NCI-H1930 (cell line): Measurements from ENCODE around the gene PTGFRN.

ENCODE experiments used
- DNase-seq, 2 experiments: peaks; one replicate each; lab custom pipeline; 2025; lab: John Stamatoyannopoulos, UW

The PTGFRN gene

DNA sequence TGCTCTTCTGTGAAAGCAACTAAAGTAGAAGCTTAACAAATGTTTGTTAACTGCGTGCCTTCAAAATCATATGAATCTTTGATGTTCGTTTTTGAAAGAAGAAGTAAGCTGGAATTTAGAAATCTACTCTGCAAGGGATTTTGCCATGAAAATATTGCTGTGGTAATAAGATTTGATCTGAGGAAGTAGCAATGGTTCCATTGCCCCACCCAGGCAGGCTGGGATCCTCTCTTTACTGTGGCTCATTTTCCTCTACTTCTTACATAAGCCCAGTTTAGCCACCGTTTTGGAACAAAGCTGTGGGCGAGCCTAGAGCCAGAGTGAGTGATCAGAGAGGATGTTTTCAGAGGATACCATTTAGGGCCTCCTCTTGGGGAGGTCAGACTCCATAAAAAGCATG is 20.3 kb upstream of the PTGFRN start:
- DNase-seq: no peak

DNA sequence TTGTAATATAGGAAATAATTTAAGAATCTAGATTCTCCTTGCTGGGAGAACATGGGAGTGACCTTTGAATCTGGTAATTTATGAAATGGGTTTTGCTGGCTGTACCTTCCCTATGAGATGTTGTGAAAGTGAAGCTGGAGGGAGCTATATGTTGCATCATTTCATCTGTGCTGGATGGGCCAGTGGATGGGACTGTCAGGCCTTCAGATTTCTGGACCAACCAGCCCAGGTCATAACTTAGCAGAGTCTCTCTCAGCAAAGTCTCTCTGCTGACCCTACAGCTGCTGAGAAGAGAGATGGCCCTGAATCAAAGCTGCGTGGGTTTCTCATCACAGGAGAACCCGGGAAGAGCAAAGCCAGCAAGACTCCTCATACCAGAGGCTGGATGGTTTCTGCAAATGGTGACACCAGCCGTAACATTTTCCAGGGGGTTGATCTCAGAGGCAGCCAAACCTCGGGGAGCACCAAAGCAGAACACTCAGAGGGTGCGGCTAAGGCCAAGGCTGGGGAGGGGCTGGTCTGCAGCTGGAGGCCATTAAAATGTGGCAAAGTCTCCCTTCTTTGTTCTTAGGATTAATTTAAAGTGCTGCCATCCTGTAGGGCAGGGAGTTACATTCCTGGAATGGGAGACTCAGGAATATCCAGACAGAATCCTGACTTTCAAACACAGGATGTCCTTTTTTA is 18.2 kb upstream of the PTGFRN start:
- no peak for DNase-seq

- DNase-seq: no peak
Measured at GRCh38 chr1:116895073-116895472, 14.6 kb upstream of the PTGFRN start.

DNA sequence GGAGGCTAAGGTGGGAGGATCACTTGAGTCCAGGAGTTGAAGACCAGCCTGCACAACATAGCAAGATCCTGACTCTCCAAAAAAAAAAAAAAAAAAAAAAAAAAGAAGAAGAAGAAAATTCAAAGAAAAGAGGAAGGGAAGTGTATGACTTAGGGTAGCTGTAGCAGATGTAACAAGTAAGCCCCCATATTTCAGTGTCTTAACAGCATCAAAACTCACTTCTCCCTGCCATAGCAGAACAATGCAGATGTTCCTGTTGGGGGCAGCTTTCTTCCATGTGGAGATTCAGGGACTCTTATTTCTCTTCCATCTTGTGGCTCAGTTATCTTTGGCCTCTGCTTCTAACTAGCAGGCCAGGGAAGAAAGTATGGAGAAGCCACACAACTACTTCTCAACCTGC is 10.2 kb upstream of the PTGFRN start:
- no peak for DNase-seq

GRCh38 chr1:116900471-116901365 is 9.0 kb upstream of the PTGFRN start:
- no peak for DNase-seq

DNA sequence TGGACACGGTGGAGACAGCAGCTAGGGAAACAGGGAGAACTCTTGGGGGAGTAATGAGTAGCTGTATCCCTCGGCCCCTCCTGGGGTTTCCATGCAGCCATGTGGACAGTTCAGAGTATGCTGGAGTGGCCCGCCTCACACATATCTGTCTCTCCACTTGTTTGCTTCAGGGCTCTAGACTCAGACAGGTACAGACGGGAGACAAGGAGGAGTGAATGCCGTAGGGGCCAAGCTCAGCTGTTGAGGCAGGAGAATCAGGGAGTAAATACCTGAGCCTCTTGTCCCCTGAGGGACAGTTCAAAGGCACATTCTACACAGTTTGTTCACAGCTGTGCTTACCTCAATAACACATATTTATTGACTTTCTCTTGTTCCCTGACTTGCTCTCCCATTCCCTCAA is 7.7 kb upstream of the PTGFRN start:
- no peak for DNase-seq

- DNase-seq: no peak
Measured at GRCh38 chr1:116902723-116903383, 6.9 kb upstream of the PTGFRN start.

DNA sequence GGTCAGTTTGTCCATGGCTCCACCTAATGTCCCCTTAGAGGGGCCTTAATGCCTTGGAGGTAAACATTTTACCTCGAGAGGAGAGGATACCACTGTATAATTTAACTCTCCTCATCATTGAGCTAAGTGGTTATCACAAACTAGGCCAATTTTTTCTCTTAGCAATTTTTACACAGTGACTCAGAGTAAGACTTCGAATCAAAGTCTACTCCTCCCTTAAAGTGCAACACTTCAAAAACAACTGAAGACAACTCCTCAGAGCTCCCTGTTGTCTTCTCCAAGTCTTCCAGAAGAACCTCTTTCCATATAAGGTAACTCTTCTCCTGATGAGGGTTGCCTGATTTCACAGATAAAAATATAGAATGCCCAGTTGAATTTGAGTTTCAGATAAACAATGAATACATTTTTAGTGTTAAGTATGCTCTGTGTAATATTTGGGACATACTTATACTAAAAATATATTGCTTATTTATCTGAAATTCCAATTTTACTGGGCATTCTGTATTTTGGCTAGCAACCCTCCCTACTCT is 4.9 kb upstream of the PTGFRN start:
- DNase-seq: no peak

DNA sequence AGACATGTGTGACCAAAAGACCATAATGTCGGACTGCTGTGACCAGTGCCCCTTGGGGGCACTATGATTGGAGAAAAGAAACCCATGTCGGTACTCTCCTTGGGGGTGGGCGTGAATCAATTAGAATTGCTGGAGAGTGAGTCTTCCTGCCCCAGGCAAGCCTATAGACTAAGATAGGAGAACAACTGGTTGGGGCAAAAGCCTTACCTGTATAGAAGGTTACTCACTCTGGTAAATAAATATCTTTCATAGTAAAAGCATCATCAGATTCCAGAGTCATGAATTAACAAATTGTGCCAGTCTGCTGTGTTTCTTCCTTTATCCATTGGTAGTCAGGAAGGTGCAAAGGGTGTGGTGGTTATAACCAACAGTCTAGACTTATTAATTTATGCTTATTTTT is 2.9 kb upstream of the PTGFRN start:
- no peak for DNase-seq

DNA sequence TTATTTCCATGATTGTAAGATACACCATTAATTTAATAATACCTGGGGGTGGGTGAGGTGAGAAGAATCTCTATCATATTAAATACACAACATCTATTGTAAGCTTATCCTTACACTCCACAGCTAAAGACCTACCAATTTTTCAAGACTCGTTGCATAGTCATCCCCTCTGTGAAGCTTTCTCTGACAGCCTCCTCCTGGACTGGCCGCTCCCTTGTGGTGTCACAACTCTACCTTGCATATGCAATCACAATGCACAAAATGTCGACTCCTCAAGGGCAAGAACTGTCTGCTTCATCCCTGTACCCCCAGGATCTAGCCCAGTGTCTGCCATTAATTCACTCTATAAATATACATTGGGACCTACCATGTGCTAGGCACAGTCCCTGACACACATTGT is 2.4 kb upstream of the PTGFRN start:
- no peak for DNase-seq

DNA sequence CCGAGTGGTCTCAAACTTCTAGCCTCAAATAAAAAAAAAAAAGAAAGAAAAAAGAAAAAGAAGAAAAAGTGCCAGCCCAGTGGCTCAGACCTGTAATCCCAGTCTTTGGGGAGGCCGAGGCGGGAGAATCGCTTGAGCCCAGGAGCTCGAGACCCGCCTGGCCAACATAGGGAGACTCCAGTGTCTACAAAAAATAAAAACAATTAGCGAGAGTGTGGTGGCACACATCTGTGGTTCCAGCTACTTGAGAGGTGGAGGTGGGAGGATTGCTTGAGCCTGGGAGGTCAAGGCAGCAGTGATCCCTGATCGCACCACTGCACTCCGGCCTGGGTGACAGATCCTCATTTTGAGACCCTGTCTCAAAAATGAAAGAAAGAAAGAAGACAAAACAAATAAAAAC is 1.4 kb upstream of the PTGFRN start:
- DNase-seq: no peak

DNA sequence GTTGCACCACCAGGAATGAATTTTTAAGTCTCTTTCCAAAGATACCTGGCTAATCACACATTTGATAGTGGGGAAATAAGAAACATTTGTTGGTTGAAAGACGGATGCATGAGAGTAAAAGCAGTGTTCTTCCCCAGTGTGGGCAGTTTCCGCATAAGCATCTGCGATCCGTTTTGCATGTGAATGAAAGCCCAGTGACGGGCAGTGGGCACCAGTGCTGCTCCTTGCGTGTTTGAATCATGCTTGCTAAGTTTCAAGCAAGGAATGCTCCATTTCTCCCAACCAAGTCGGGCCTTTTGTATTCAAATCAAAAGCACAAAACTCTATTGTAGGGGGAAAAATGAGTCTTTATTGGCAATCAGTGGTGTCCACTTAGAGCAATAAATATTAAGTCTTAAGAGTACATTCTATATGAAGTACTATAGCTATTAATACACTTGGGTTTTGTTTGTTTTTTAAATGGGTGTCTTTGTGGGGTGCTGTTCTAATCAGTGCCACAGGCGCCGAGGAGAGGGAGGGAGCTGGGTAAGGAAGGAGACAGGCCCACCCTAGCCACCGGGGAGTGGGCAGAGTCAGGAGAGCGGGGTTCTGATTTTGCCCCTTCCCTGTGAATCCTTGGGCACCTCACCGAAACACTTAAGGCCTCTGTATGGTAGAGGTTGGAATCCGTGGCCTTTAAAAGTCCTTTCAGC is 750 bp upstream of the PTGFRN start:
- DNase-seq: no peak

GRCh38 chr1:116910379-116911187 is 867 bp downstream of the PTGFRN start:
- DNase-seq: no peak

DNA sequence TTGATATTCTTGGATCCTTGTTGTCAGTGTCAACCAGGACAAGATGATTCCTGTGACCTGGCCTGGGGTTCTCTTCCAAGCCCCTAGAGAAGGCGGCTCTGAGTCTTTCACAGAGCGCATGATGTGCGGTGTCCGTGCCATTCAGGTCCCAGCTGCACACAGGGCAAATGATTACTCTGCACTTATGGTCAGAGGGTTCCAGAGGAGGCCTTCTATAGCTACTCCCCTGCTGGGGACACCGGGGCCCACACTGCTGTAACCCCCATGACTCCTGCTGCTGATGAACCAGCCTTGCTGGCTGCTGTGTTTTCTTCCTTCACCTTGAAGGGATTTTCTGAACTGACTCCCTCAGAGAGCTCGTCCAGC is 1.5 kb downstream of the PTGFRN start:
- no peak for DNase-seq

GRCh38 chr1:116911779-116912469 is 2.2 kb downstream of the PTGFRN start:
- DNase-seq: no peak

DNA sequence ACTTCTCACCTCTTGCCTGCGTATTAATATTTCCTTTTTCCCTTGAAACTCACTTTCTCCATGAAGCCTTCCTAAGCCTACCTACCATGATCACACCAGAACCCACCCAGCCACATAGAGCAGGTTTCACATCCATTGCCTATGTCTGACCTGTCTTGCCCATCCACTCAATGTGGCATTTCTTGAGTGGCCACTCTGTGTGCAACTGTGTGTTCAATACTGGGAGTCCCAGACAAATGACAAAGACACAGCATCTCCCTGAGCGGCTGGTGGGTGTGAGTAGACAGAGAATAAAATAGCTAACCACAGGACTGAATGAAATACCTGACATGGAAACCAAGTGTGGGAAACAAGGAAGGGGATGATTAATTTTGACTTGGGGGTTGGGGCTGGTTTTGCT is 3.1 kb downstream of the PTGFRN start:
- DNase-seq: no peak

GRCh38 chr1:116913941-116914340 is 4.2 kb downstream of the PTGFRN start:
- no peak for DNase-seq

DNA sequence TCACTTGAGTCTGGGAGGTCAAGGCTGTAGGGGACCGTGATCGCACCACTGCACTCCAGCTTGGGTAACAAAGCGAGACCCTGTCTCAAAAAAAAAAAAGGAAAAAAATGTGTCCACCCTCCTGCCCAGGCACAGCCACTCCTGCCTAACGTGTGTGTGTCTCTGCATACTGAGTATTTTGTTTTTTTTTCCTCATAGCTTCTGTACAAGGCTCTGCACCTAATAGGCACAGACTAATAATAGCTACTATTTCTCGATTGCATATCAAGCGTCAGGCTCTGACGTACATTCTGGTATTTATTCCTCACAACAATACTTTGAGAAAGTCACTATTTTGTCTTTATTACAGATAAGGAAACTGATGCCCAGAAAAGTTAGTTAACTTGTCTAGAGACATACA is 5.0 kb downstream of the PTGFRN start:
- no peak for DNase-seq

DNA sequence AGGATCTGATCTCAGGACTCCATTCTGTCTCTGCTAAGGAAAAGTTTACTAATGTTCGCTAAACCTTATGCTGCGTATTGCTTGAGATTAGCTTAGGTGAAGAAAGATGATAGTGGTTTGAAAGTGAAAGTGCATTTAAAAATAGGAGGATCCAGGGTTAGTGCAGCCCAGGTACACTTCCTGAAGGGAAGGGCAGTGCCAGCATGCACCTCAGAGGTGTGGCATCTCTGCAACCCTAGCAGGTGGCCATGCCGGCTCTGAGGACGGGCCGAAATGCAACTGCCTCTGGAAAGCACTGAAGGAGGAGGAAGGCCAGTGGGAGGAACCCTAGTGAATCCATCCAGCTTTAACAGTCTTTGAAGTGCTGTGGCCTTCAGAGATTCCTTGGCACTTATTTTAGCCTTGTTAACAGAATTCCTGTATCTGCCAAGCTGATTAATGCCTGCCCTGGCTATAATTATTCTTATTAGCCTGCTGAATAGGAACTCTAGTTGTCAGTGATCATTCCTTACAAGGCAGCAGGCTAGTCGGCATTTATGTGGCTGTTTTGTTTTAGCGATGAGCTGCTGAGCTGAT is 5.5 kb downstream of the PTGFRN start:
- DNase-seq: no peak

GRCh38 chr1:116916002-116916401 is 6.3 kb downstream of the PTGFRN start:
- no peak for DNase-seq
